GM12872 (cell line): Measurements from ENCODE around the gene TANGO2.

Experiments
- CTCF ChIP-seq: IDR thresholded peaks from 3 replicates; pipeline ENCODE4 v1.5.1; 2011; ENCODE audit warnings: low read depth, mild to moderate bottlenecking, low read length, moderate library complexity; ENCODE audit not compliant: insufficient read depth

TANGO2 gene

GRCh38 chr22:19974935-19975706 is 45.8 kb upstream of the TANGO2 start:
- TF ChIP-seq CTCF = no peak

GRCh38 chr22:19975707-19976035 is 45.2 kb upstream of the TANGO2 start:
- no peak for TF ChIP-seq CTCF

GRCh38 chr22:19976671-19977070 is 44.2 kb upstream of the TANGO2 start:
- no peak for TF ChIP-seq CTCF

- no peak for TF ChIP-seq CTCF
These were observed 43.3 kb upstream of the TANGO2 start for GRCh38 chr22:19977296-19978243.

GRCh38 chr22:19978748-19979147 is 42.2 kb upstream of the TANGO2 start:
- TF ChIP-seq CTCF = no peak

GRCh38 chr22:19979712-19980493 is 41.0 kb upstream of the TANGO2 start:
- TF ChIP-seq CTCF = no peak

GRCh38 chr22:19980766-19981165 is 40.1 kb upstream of the TANGO2 start:
- TF ChIP-seq CTCF = no peak
